Liver (tissue), 9 donors: Measurements from ENCODE around the gene ZNF32. TPM values are rescaled to one million over a fixed set of nuclear protein-coding genes. Genes with fewer than 3 reads are reported as not detected.

Source experiments
- DNase-seq: peaks from one replicate; pipeline ENCODE4 v3.0.0-alpha.2; 2017; ENCODE audit warnings: low spot score
- H3K27ac ChIP-seq, 2 donors: one replicate each; pipeline ENCODE4 v1.7.0; 2013; ENCODE audit warnings: inconsistent platforms in 2 of 2, low read length in 2 of 2, control low read depth in 1 of 2, low read depth in 1 of 2, mild to moderate bottlenecking in 1 of 2
- H3K27me3 ChIP-seq, 4 donors: one replicate each; pipeline versions ENCODE4 v1.6.1 to v1.7.0; 2013; ENCODE audit warnings: low read length in 3 of 4, inconsistent platforms in 1 of 4, mild to moderate bottlenecking in 1 of 4, moderate library complexity in 1 of 4; ENCODE audit not compliant: control insufficient read depth in 4 of 4, insufficient read depth in 4 of 4
- H3K36me3 ChIP-seq, 4 donors: one replicate each; pipeline versions ENCODE4 v1.6.1 to v1.7.0; 2013; ENCODE audit warnings: low read length in 3 of 4, mild to moderate bottlenecking in 3 of 4, low read depth in 1 of 4, moderate library complexity in 1 of 4; ENCODE audit not compliant: control insufficient read depth in 4 of 4, insufficient read depth in 3 of 4
- H3K4me1 ChIP-seq, 4 donors: one replicate each; pipeline versions ENCODE4 v1.6.1 to v1.7.0; 2013; ENCODE audit warnings: low read length in 3 of 4, mild to moderate bottlenecking in 3 of 4, moderate library complexity in 1 of 4; ENCODE audit not compliant: control insufficient read depth in 4 of 4, insufficient read depth in 4 of 4
- H3K4me3 ChIP-seq, 3 donors: one replicate each; pipeline versions ENCODE4 v1.6.1 to v1.7.0; 2013; ENCODE audit warnings: low read length in 3 of 3, control low read depth in 1 of 3, low read depth in 1 of 3, mild to moderate bottlenecking in 1 of 3
- H3K9ac ChIP-seq, 2 donors: one replicate each; pipeline ENCODE4 v1.7.0; 2013; ENCODE audit warnings: low read length in 2 of 2, mild to moderate bottlenecking in 2 of 2, moderate library complexity in 2 of 2, control low read depth in 1 of 2, low read depth in 1 of 2
- H3K9me3 ChIP-seq, 4 donors: one replicate each; pipeline versions ENCODE4 v1.6.1 to v1.7.0; 2013; ENCODE audit warnings: low read length in 3 of 4; ENCODE audit not compliant: control insufficient read depth in 4 of 4
- ATF3 ChIP-seq: IDR thresholded peaks from 2 replicates; pipeline ENCODE4 v1.6.1; 2016; ENCODE audit warnings: antibody characterized with exemption
- CTCF ChIP-seq: fragments of 150-350 bp; IDR thresholded peaks from 2 replicates; pipeline ENCODE4 v1.5.1; 2017; ENCODE audit warnings: improper control_type of control experiment, low read depth, low read length; ENCODE audit not compliant: missing input control
- EGR1 ChIP-seq, 2 donors: IDR thresholded peaks; 2 replicates each; pipeline ENCODE4 v1.6.1; 2016 to 2018; ENCODE audit warnings: antibody characterized with exemption in 2 of 2, low read depth in 2 of 2
- FOXA2 ChIP-seq: IDR thresholded peaks from 2 replicates; pipeline ENCODE4 v1.6.1; 2016; ENCODE audit warnings: antibody characterized with exemption
- GABPA ChIP-seq, 2 donors: IDR thresholded peaks in 1 of 2; conservative IDR thresholded peaks in 1 of 2; 2 replicates each; pipeline ENCODE4 v1.6.1; 2016; ENCODE audit warnings: antibody characterized with exemption in 2 of 2, mild to moderate bottlenecking in 1 of 2, moderate library complexity in 1 of 2
- HNF4A ChIP-seq, 2 donors: conservative IDR thresholded peaks; 2 replicates each; pipeline ENCODE4 v1.6.1; 2016; ENCODE audit warnings: antibody characterized with exemption in 2 of 2, mild to moderate bottlenecking in 2 of 2
- HNF4G ChIP-seq: IDR thresholded peaks from 2 replicates; pipeline ENCODE4 v1.6.1; 2016; ENCODE audit warnings: antibody characterized with exemption
- JUND ChIP-seq, 2 donors: IDR thresholded peaks; 2 replicates each; pipeline ENCODE4 v1.6.1; 2016; ENCODE audit warnings: antibody characterized with exemption in 2 of 2
- MAX ChIP-seq: IDR thresholded peaks from 2 replicates; pipeline ENCODE4 v1.6.1; 2016; ENCODE audit warnings: antibody characterized with exemption
- NR2F2 ChIP-seq: IDR thresholded peaks from 2 replicates; pipeline ENCODE4 v1.6.1; 2016; ENCODE audit warnings: antibody characterized with exemption
- RAD21 ChIP-seq, 2 donors: IDR thresholded peaks; 2 replicates each; pipeline ENCODE4 v1.6.1; 2016; ENCODE audit warnings: antibody characterized with exemption in 2 of 2, mild to moderate bottlenecking in 2 of 2
- REST ChIP-seq: IDR thresholded peaks from 2 replicates; pipeline ENCODE4 v1.6.1; 2016; ENCODE audit warnings: antibody characterized with exemption, mild to moderate bottlenecking
- RXRA ChIP-seq, 2 donors: IDR thresholded peaks; 2 replicates each; pipeline ENCODE4 v1.6.1; 2017 to 2018; ENCODE audit warnings: antibody characterized with exemption in 2 of 2, mild to moderate bottlenecking in 1 of 2
- SP1 ChIP-seq: IDR thresholded peaks from 2 replicates; pipeline ENCODE4 v1.6.1; 2018; ENCODE audit warnings: antibody characterized with exemption, mild to moderate bottlenecking
- TAF1 ChIP-seq: conservative IDR thresholded peaks from 2 replicates; pipeline ENCODE4 v1.6.1; 2016; ENCODE audit warnings: antibody characterized with exemption, mild to moderate bottlenecking
- YY1 ChIP-seq: IDR thresholded peaks from 2 replicates; pipeline ENCODE4 v1.6.1; 2016; ENCODE audit warnings: antibody characterized with exemption, mild to moderate bottlenecking
- ZBTB33 ChIP-seq: IDR thresholded peaks from 2 replicates; pipeline ENCODE4 v1.6.1; 2016; ENCODE audit warnings: antibody characterized with exemption
- WGBS: extraction: QIAGEN DNeasy Blood & Tissue Kit; methylation state at CpG from one replicate; pipeline ENCODE4 v1.1.7; 2013; 5-methylcytosine and 5-hydroxymethylcytosine counted together
- polyA plus RNA-seq, 2 donors: library from polyadenylated mRNA; stranded (reverse) in 1 of 2; unstranded in 1 of 2; fragments of 200-250 nt in 1 of 2; fragments of >200 nt in 1 of 2; fragmentation: Nextera tagmentation in 1 of 2; extraction: Ambion mirVana in 1 of 2; gene quantifications; one replicate each; pipeline versions ENCODE4 v1.2.1 to v1.2.3, GENCODE V29; 2013 to 2015
- total RNA-seq, 2 donors: library from RNA; depleted of rRNA; stranded (reverse); fragments of >200 nt; gene quantifications; one replicate each; pipeline ENCODE4 v1.2.3, GENCODE V29; 2014
- donor health status: healthy.
- donor health status: healthy.
- donor health status: healthy.
- donor health status: healthy.
- donor health status: healthy.

The ZNF32 gene
- total and polyA plus RNA-seq, 4 donors: 6.5 to 19.9 (median 12.5) TPM

GRCh38 chr10:43681220-43681619 is 32.5 kb upstream of the ZNF32 start:
- no peak overlapping the region for H3K27ac ChIP-seq
- WGBS: 69% methylated on average over 7 of the region's 7 CpGs

GRCh38 chr10:43680035-43680434 is 31.4 kb upstream of the ZNF32 start:
- WGBS: 78% methylated on average over 4 of the region's 4 CpGs
- Histone ChIP-seq H3K4me1 (no peaks in the 10 kb centered on the region), H3K27ac (no peak overlapping the region)

More at GRCh38 chr10:43681220-43681619, 32.5 kb upstream of the ZNF32 start:
- no peaks in the 10 kb centered on the region for H3K4me1 ChIP-seq
- DNase-seq: no peak
- no peak overlapping the region for H3K4me3 ChIP-seq
- no peaks in the 10 kb centered on the region for H3K9me3 ChIP-seq
- TF ChIP-seq GABPA (IDR thresholded peaks at IDR 0.05 in 1 of 2, conservative IDR thresholded peaks at IDR 0.05 in 1 of 2): no peak
- no peak for TF ChIP-seq FOXA2
- no peak for TF ChIP-seq JUND (IDR thresholded peaks at IDR 0.05)
- no peak for TF ChIP-seq RXRA (IDR thresholded peaks at IDR 0.05)
- TF ChIP-seq EGR1 (IDR thresholded peaks at IDR 0.05; ENCODE audit: low read depth in 2 of 2): no peak
- no peak for TF ChIP-seq SP1
- TF ChIP-seq TAF1: no peak
- TF ChIP-seq YY1: no peak
- no peak for TF ChIP-seq MAX
- no peak for TF ChIP-seq RAD21 (IDR thresholded peaks at IDR 0.05)
- H3K9ac ChIP-seq: no peak overlapping the region
- no peaks in the 10 kb centered on the region for H3K36me3 ChIP-seq
- H3K27me3 ChIP-seq: no peaks in the 10 kb centered on the region

More at GRCh38 chr10:43680035-43680434, 31.4 kb upstream of the ZNF32 start:
- Histone ChIP-seq H3K9me3 (no peaks in the 10 kb centered on the region), H3K9ac (no peak overlapping the region), H3K27me3 (no peaks in the 10 kb centered on the region), H3K36me3 (no peaks in the 10 kb centered on the region), H3K4me3 (no peak overlapping the region)
- TF ChIP-seq RAD21 (IDR thresholded peaks at IDR 0.05): no peak
- no peak for TF ChIP-seq SP1
- no peak for TF ChIP-seq JUND (IDR thresholded peaks at IDR 0.05)
- TF ChIP-seq ATF3: no peak
- TF ChIP-seq REST: no peak
- TF ChIP-seq HNF4A (conservative IDR thresholded peaks at IDR 0.05): no peak
- TF ChIP-seq HNF4G: no peak
- TF ChIP-seq ZBTB33: no peak
- no peak for TF ChIP-seq TAF1
- no peak for TF ChIP-seq FOXA2
- no peak for TF ChIP-seq YY1
- TF ChIP-seq RXRA (IDR thresholded peaks at IDR 0.05): no peak
- TF ChIP-seq NR2F2: no peak
- TF ChIP-seq MAX: no peak
- no peak for TF ChIP-seq GABPA (IDR thresholded peaks at IDR 0.05 in 1 of 2, conservative IDR thresholded peaks at IDR 0.05 in 1 of 2)
- TF ChIP-seq CTCF: no peak
- TF ChIP-seq EGR1 (IDR thresholded peaks at IDR 0.05; ENCODE audit: low read depth in 2 of 2): no peak
- DNase-seq: no peak
